Putamen (tissue), 1 donor: ENCODE results near the gene GLOD4.
"Not testable (repeated sequence)": the region's sequence is repeated elsewhere in the genome, so short reads cannot be mapped to it uniquely, and the experiment has no call there.

ENCODE experiments used
- DNase-seq: peaks from one replicate; pipeline ENCODE4 v3.0.0-alpha.2; 2016; ENCODE audit warnings: low spot score

GLOD4 gene

GRCh38 chr17:774313-774584 is 7.8 kb downstream of the GLOD4 start:
- no peak for DNase-seq

GRCh38 chr17:773467-774312 is 8.4 kb downstream of the GLOD4 start:
- DNase-seq = no peak

GRCh38 chr17:773016-773415 is 9.1 kb downstream of the GLOD4 start:
- DNase-seq = no peak

- DNase-seq = no peak
Observed at GRCh38 chr17:767076-767475, 15.0 kb downstream of the GLOD4 start.

GRCh38 chr17:760371-760770 is 21.7 kb downstream of the GLOD4 start:
- no peak for DNase-seq

GRCh38 chr17:759964-760363 is 22.1 kb downstream of the GLOD4 start:
- no peak for DNase-seq

- DNase-seq = not testable (repeated sequence)
Observed at GRCh38 chr17:756010-756567, 26.0 kb downstream of the GLOD4 start.

GRCh38 chr17:755319-755961 is 26.6 kb downstream of the GLOD4 start:
- DNase-seq = not testable (repeated sequence)

- no peak for DNase-seq
Observed at GRCh38 chr17:753418-753817, 28.7 kb downstream of the GLOD4 start.

GRCh38 chr17:752620-753219 is 29.4 kb downstream of the GLOD4 start:
- DNase-seq = peak; percentile 26

GRCh38 chr17:752002-752619 is 30.0 kb downstream of the GLOD4 start, which contains the start of gene GEMIN4:
Gene GEMIN4, minus strand, starts transcription at chr17:752264. Its CDS starts 122 bp downstream, at chr17:752142.
- peak; percentile 85 for DNase-seq

GRCh38 chr17:751269-752001 is 30.6 kb downstream of the GLOD4 start:
- DNase-seq = peak; percentile 8

GRCh38 chr17:750431-751037 is 31.5 kb downstream of the GLOD4 start:
- no peak for DNase-seq

- DNase-seq = not testable (repeated sequence)
Observed at GRCh38 chr17:749359-749758, 32.7 kb downstream of the GLOD4 start.

GRCh38 chr17:748604-749003 is 33.5 kb downstream of the GLOD4 start:
- DNase-seq = not testable (repeated sequence)

GRCh38 chr17:746783-747629 is 35.1 kb downstream of the GLOD4 start:
- DNase-seq = no peak

GRCh38 chr17:746181-746580 is 35.9 kb downstream of the GLOD4 start:
- no peak for DNase-seq

- DNase-seq = no peak
Observed at GRCh38 chr17:745406-745805, 36.7 kb downstream of the GLOD4 start.

GRCh38 chr17:744937-745336 is 37.1 kb downstream of the GLOD4 start:
- DNase-seq = no peak

GRCh38 chr17:743139-743538 is 38.9 kb downstream of the GLOD4 start:
- no peak for DNase-seq
